Cardiac fibroblast (primary cell): ENCODE measurements around the gene ZNF235.

Experiments used
- DNase-seq, 2 donors: peaks; one replicate each; pipeline versions ENCODE4 v3.0.0 to v3.0.0-alpha.2; 2010; ENCODE audit warnings: low read depth in 2 of 2
- H3K4me3 ChIP-seq, 2 donors: replicated peaks in 1 of 2; 1 replicate in 1 of 2; 2 replicates in 1 of 2; pipeline ENCODE4 v1.5.1; 2011; ENCODE audit warnings: low read depth in 2 of 2, low read length in 2 of 2, mild to moderate bottlenecking in 2 of 2, moderate library complexity in 1 of 2
- TF ChIP-seq, protein P1 (sequence below): IDR thresholded peaks from one replicate; pipeline ENCODE4 v1.5.1; 2011; ENCODE audit warnings: low read depth, mild to moderate bottlenecking, low read length, inconsistent platforms

ZNF235 gene

GRCh38 chr19:44315883-44316282 lies 11.1 kb upstream of the ZNF235 start:
- no peak overlapping the region for H3K4me3 ChIP-seq
- TF ChIP-seq, protein P1, sequence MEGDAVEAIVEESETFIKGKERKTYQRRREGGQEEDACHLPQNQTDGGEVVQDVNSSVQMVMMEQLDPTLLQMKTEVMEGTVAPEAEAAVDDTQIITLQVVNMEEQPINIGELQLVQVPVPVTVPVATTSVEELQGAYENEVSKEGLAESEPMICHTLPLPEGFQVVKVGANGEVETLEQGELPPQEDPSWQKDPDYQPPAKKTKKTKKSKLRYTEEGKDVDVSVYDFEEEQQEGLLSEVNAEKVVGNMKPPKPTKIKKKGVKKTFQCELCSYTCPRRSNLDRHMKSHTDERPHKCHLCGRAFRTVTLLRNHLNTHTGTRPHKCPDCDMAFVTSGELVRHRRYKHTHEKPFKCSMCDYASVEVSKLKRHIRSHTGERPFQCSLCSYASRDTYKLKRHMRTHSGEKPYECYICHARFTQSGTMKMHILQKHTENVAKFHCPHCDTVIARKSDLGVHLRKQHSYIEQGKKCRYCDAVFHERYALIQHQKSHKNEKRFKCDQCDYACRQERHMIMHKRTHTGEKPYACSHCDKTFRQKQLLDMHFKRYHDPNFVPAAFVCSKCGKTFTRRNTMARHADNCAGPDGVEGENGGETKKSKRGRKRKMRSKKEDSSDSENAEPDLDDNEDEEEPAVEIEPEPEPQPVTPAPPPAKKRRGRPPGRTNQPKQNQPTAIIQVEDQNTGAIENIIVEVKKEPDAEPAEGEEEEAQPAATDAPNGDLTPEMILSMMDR, result no peak
- DNase-seq, result peak in 1 of 2 donors; percentile 5

- TF ChIP-seq, protein P1, result no peak
- DNase-seq, result no peak
- H3K4me3 ChIP-seq, result no peak overlapping the region
Observed at GRCh38 chr19:44313231-44313630, 8.4 kb upstream of the ZNF235 start.

DNA sequence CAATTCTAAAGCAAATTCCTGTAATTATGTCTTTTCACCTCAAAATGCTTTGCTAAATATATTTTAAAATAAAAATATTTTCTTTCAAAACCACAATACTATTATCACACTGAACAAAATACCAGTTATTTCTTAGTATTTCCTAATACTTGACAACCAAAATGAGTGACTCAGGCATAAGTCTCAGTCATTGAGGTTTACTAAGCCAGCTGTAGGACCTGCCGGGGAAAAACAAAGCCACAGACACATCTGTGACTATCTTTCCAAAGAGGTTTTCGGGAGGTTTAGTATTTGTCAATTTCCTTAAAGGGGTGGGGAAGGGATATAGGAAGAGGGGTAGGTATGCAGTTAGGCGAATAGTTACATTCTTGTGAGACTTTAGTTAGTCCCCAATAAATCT lies 3.2 kb upstream of the ZNF235 start:
- no peak overlapping the region for H3K4me3 ChIP-seq
- peak in 1 of 2 donors; percentile 74 for DNase-seq
- TF ChIP-seq, protein P1, result no peak

DNA sequence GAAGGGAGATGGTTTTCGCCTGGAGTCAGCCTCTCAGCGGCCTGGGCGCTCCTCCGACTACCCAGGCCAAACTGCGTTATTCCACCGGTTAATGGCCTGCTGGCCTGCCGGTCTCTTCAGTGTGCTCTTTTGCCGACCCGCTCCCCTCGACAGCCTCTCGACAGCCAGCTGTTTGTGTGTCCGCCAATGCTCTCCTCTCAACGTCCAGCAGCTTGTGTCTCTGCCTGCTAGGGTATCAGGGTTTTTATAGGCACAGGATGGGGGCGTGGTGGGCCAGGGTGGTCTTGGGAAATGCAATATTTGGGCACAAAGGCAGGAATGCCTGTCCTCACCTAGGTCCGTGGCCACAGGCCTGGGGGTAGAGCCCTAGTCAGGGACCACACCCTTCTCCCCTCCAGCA lies 1.5 kb upstream of the ZNF235 start:
- TF ChIP-seq, protein P1, result no peak
- no peak overlapping the region for H3K4me3 ChIP-seq
- no peak for DNase-seq

- TF ChIP-seq, protein P1, result no peak
- DNase-seq, result no peak
- H3K4me3 ChIP-seq, result peak overlapping the region; percentile 3 to 6
Observed at GRCh38 chr19:44305457-44305856, 632 bp upstream of the ZNF235 start.

DNA sequence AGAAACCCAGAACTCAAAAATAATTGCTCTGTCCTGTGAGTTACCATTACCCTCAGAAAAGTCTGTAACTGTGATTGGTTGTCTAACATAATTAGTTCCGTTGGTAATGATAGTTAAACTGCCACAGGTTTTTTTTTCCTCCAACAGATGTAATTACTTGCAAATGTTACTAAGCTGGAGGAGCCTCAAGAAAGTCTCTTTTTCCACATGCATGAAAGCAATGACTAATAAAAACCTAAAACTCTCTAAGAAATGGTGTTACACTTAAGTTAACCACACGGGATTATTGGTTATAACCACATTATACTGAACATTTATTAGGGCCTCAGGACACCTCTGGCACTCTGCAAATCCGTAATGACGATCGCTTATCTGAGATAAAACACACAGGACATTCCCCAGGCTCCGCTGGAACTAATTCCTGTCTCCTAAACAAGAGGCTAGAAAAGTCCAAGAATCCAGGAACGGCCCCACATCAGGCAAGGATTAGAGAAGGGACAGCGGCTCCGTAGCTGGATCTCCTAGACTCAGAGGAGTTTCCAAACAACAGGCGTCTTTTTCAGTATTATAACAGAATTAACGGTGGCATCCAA lies 753 bp downstream of the ZNF235 start:
- DNase-seq, result no peak
- H3K4me3 ChIP-seq, result peak overlapping the region; percentile 66 to 86
- TF ChIP-seq, protein P1, result no peak

DNA sequence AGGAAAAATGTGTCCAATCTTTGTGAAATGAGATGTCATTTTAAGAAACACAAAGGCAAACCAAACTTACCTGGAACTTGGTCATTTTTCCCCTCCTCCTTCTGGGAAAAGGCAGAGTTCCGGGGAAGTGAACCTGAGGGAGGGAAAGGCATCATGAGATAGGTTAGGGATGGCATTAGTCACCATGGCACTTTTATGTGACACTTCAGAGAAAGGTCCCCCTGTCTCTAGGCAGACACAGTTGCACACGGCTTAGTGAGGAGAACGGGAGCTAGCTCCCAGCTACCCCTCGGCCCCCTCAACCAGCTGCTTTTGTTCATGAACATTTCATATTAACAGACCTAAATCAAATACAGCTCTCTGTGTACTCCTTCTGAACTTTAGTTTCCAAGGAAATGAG lies 1.5 kb downstream of the ZNF235 start:
- H3K4me3 ChIP-seq, result no peak overlapping the region
- TF ChIP-seq, protein P1, result no peak

More for the DNA sequence above, 1.5 kb downstream of the ZNF235 start:
- no peak for DNase-seq
